ENCODE measurements around the gene SLC25A45. TPM values are rescaled to one million over a fixed set of nuclear protein-coding genes. Genes with fewer than 3 reads are reported as not detected.

The SLC25A45 gene
- total RNA-seq, 1 donor from 2014 or later = 1.9 TPM

DNA sequence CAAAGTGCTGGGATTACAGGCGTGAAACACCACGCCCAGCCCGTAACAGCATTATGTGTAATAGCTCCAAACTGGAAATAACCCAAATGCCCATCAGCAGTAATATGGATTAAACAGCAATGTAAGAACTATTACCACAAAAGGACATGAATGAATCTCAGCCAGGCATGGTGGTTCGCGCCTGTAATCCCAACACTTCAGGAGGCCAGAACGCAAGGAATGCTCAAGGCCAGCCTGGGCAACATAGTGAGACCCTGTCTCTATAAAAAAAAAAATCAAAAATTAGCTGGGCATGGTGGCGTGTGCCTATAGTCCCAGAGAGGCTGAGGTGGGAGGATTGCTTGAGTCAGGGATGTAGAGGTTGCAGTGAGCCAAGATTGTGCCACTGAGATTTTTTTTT is 51.9 kb downstream of the SLC25A45 start:
- TF ChIP-seq, protein P1, sequence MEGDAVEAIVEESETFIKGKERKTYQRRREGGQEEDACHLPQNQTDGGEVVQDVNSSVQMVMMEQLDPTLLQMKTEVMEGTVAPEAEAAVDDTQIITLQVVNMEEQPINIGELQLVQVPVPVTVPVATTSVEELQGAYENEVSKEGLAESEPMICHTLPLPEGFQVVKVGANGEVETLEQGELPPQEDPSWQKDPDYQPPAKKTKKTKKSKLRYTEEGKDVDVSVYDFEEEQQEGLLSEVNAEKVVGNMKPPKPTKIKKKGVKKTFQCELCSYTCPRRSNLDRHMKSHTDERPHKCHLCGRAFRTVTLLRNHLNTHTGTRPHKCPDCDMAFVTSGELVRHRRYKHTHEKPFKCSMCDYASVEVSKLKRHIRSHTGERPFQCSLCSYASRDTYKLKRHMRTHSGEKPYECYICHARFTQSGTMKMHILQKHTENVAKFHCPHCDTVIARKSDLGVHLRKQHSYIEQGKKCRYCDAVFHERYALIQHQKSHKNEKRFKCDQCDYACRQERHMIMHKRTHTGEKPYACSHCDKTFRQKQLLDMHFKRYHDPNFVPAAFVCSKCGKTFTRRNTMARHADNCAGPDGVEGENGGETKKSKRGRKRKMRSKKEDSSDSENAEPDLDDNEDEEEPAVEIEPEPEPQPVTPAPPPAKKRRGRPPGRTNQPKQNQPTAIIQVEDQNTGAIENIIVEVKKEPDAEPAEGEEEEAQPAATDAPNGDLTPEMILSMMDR (conservative IDR thresholded peaks at IDR 0.05) = no peak
- Mint-ChIP-seq H3K27ac (no peak overlapping the region), H3K4me3 (no peak overlapping the region)

DNA sequence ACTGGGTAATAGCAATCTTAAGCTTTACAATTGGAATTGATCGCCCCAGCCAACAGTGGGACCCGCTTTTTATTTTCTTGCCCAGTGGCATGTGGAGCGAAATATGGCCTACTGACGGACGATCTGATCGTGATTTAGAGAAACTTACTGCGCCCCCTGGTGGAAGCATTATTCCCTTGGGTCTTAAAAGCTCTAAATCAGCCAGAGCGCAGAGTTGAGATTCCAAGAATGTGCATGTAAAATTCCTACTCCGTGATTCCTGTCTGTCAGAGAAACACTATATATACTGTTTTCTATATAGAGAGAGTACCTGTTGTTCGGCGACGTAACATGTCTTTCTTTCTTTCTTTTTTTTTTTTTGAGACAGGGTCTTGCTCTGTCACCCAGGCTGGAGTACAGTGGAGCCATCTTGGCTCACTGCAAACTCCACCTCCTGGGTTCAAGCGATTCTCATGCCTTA is 52.5 kb downstream of the SLC25A45 start:
- TF ChIP-seq, protein P1 (conservative IDR thresholded peaks at IDR 0.05) = peak; percentile 92
- H3K27ac Mint-ChIP-seq = peak overlapping the region; percentile 73

More for the DNA sequence above, 51.9 kb downstream of the SLC25A45 start:
- H3K36me3 Mint-ChIP-seq = no peaks in the 10 kb centered on the region
- H3K27me3 Mint-ChIP-seq = peaks cover 3% of the 10 kb centered on the region
- no peak for DNase-seq (ENCODE audit: extremely low spot score, unreplicated experiment)
- peaks cover 21% of the 10 kb centered on the region for H3K4me1 Mint-ChIP-seq (ENCODE audit: unreplicated experiment)
- no peaks in the 10 kb centered on the region for H3K9me3 Mint-ChIP-seq

DNA sequence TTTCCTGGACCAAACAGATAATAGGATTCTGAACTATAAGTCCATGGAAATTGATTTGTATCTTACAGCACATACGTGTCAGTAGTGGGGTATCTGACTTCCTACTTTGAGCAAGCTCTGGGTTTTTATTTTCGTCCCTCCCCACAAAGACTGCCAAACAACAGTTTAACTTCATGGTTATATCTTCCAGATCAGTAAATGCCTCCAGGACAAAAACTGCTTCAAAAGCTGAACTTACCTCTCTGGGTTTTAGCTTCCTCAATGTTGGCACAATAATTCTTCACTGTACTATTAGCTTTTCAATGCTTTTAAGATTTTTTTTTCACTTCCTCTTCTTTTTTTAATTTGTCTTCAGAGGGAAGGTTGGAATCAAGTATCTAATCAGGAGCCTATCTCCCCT is 53.0 kb downstream of the SLC25A45 start:
- Mint-ChIP-seq H3K27ac (peak overlapping the region; percentile 73), H3K9me3 (no peaks in the 10 kb centered on the region), H3K36me3 (no peaks in the 10 kb centered on the region), H3K4me1 (ENCODE audit: unreplicated experiment) (peaks cover 11% of the 10 kb centered on the region), H3K27me3 (peaks cover 3% of the 10 kb centered on the region), H3K4me3 (no peak overlapping the region)
- no peak for DNase-seq (ENCODE audit: extremely low spot score, unreplicated experiment)
- TF ChIP-seq, protein P1 (conservative IDR thresholded peaks at IDR 0.05) = no peak

More for the DNA sequence above, 52.5 kb downstream of the SLC25A45 start:
- DNase-seq (ENCODE audit: extremely low spot score, unreplicated experiment) = peak; percentile 83
- Mint-ChIP-seq H3K36me3 (no peaks in the 10 kb centered on the region), H3K4me3 (peak overlapping the region; percentile 31), H3K4me1 (ENCODE audit: unreplicated experiment) (peaks cover 16% of the 10 kb centered on the region), H3K27me3 (peaks cover 3% of the 10 kb centered on the region), H3K9me3 (no peaks in the 10 kb centered on the region)

DNA sequence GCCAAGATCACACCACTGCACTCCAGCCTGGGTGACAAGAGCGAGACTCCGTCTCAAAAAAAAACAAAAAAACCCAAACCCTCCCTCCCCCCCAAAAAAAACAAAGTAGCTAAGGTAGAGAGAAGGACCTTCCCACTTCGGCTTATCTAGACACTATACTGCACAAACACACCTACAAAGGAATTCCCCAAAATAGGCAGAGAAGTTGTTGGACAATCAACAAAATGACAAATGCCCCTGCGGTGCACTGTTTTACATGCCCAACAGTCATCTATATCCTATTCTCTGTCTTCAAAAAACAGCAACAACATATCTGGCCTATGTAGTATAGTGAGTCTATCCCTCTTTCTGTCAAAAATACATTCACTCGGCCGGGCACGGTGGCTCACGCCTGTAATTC is 55.4 kb downstream of the SLC25A45 start:
- Mint-ChIP-seq H3K9me3 (no peaks in the 10 kb centered on the region), H3K4me3 (no peak overlapping the region), H3K27ac (no peak overlapping the region), H3K36me3 (no peaks in the 10 kb centered on the region), H3K27me3 (peaks cover 3% of the 10 kb centered on the region), H3K4me1 (ENCODE audit: unreplicated experiment) (peaks cover 9% of the 10 kb centered on the region)
- DNase-seq (ENCODE audit: extremely low spot score, unreplicated experiment) = no peak
- TF ChIP-seq, protein P1 (conservative IDR thresholded peaks at IDR 0.05) = no peak

DNA sequence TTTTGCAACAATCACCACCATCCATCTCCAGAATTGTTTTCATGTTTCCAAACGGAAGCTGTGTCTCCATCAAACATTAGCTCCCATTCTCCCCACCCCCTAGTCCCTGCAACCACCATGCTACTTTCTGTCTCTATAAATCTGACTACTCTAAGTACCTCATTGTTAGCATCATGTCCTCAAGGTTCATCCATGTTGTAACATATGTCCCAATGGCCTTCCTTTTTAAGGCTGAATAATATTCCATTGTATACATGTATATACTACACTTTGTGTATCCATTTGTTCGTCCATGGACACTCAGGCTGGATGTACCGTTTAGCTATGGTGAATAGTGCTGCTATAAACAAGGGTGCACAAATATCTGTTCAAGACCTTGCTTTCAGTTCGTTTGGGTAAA is 57.0 kb downstream of the SLC25A45 start:
- TF ChIP-seq, protein P1 (conservative IDR thresholded peaks at IDR 0.05) = no peak
- Mint-ChIP-seq H3K4me1 (ENCODE audit: unreplicated experiment) (peaks cover 9% of the 10 kb centered on the region), H3K36me3 (no peaks in the 10 kb centered on the region), H3K27me3 (peaks cover 3% of the 10 kb centered on the region), H3K4me3 (no peak overlapping the region), H3K9me3 (no peaks in the 10 kb centered on the region), H3K27ac (no peak overlapping the region)
- DNase-seq (ENCODE audit: extremely low spot score, unreplicated experiment) = no peak

Other genes with a start within 250 kb of the SLC25A45 start
- gene SYVN1, start 248.1 kb downstream of the SLC25A45 start, total RNA-seq (ENCODE audit: low replicate concordance) = 48.6 and 50.6 TPM in 2 replicates
- not detected in 2 replicates for gene SPDYC, start 212.4 kb downstream of the SLC25A45 start, total RNA-seq (ENCODE audit: low replicate concordance)
- gene CAPN1, start 200.7 kb downstream of the SLC25A45 start, total RNA-seq (ENCODE audit: low replicate concordance) = 225 and 505 TPM in 2 replicates
- 18.4 and 32.4 TPM in 2 replicates for gene POLA2, start 120.7 kb downstream of the SLC25A45 start, total RNA-seq (ENCODE audit: low replicate concordance)
- gene CDC42EP2, start 67.8 kb downstream of the SLC25A45 start, total RNA-seq (ENCODE audit: low replicate concordance) = 9.4 and 12.9 TPM in 2 replicates
- gene DPF2, start 48.8 kb downstream of the SLC25A45 start, total RNA-seq (ENCODE audit: low replicate concordance) = 64.7 and 85.5 TPM in 2 replicates
- 1.2 and 1.3 TPM in 2 replicates for gene TIGD3, start 27.9 kb downstream of the SLC25A45 start, total RNA-seq (ENCODE audit: low replicate concordance)
- gene FRMD8, start 4.0 kb upstream of the SLC25A45 start, total RNA-seq (ENCODE audit: low replicate concordance) = 35.0 and 41.8 TPM in 2 replicates
- gene NEAT1, start 40.2 kb upstream of the SLC25A45 start, total RNA-seq (ENCODE audit: low replicate concordance) = 229 and 395 TPM in 2 replicates
- gene MALAT1, start 116.4 kb upstream of the SLC25A45 start, total RNA-seq (ENCODE audit: low replicate concordance) = 4,133 and 6,276 TPM in 2 replicates
- 79.4 and 80.4 TPM in 2 replicates for gene SCYL1, start 142.4 kb upstream of the SLC25A45 start, total RNA-seq (ENCODE audit: low replicate concordance)
- 71.8 and 74.1 TPM in 2 replicates for gene LTBP3, start 175.7 kb upstream of the SLC25A45 start, total RNA-seq (ENCODE audit: low replicate concordance)
- 32.2 and 33.9 TPM in 2 replicates for gene ZNRD2, start 187.8 kb upstream of the SLC25A45 start, total RNA-seq (ENCODE audit: low replicate concordance)
- gene FAM89B, start 189.9 kb upstream of the SLC25A45 start, total RNA-seq (ENCODE audit: low replicate concordance) = 55.7 and 56.1 TPM in 2 replicates
- gene EHBP1L1, start 193.4 kb upstream of the SLC25A45 start, total RNA-seq (ENCODE audit: low replicate concordance) = 10.9 and 14.7 TPM in 2 replicates
- 0.36 and 1.1 TPM in 2 replicates for gene KCNK7, start 213.2 kb upstream of the SLC25A45 start, total RNA-seq (ENCODE audit: low replicate concordance)
- gene MAP3K11, start 231.6 kb upstream of the SLC25A45 start, total RNA-seq (ENCODE audit: low replicate concordance) = 56.7 and 61.9 TPM in 2 replicates
- 44.9 and 49.2 TPM in 2 replicates for gene PCNX3, start 233.1 kb upstream of the SLC25A45 start, total RNA-seq (ENCODE audit: low replicate concordance)

All from type B pancreatic cell (in vitro differentiated cells).